Measurements from ENCODE around the gene SFMBT1. TPM values are rescaled to one million over a fixed set of nuclear protein-coding genes. Genes with fewer than 3 reads are reported as not detected.

SFMBT1 gene
- total RNA-seq, 5 donors from 2014 or later (not counting 1 experiment from before 2014, with no cell fraction given): 30.3 to 42.7 (median 37.7) TPM

DNA sequence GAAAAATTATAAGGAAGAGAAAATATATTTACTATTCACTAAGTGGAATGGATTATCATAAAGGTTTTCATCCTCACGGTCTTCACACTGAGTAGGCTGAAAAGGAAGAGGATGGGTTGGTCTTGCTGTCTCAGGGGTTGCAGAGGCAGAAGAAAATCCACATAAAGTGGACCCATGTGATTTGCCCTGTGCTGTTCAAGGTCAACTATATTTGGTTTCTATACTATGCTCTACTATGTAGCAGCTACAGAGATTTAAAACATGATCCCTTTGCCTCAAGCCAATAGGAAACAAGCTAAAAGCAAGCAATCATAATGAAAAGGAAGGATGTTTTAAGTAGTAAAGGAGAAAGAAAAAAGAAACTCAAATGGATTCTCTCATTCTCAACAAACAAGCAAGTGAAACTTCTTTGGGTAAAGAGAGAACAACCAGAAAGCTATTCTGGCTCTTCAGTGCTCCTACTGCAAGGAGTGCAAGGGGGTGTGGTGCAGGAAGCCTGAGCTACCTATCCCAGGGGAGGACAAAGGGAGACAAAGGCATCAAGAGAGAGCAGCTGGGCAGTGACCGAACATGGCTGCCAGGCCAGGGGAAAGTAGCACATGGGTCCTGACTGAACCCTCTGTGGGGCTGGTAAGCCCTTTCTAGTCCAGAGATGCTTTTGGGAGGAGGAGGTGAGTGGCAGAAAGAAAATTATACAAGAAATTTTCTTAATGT, 35.9 kb downstream of the SFMBT1 start:
- Mint-ChIP-seq H3K27me3 (no peaks in the 10 kb centered on the region), H3K27ac (peak overlapping the region; percentile 47 to 50), H3K36me3 (peaks cover 12% of the 10 kb centered on the region), H3K4me1 (peaks cover 39 to 53% (median 50%) of the 10 kb centered on the region in 3 donors), H3K4me3 (no peak overlapping the region), H3K9me3 (no peaks in the 10 kb centered on the region)
- ChIA-PET CTCF (interaction anchor here in 1 of 2 donors (1.1 kb wide), 1 partner anchor 75 kb away, joined by 4 read pairs; no protein-coding TSS in a partner anchor), POLR2A (interaction anchor here in 1 of 2 donors (0.7 to 0.9 kb wide), 2 partner anchors 14 to 27 kb away, joined by 3 to 4 read pairs; no protein-coding TSS in a partner anchor)
- no peaks in the 10 kb centered on the region for H3K9me3 ChIP-seq
- WGBS (ENCODE audit: insufficient coverage): no CpG with 5 or more reads among the region's 2 CpGs
- H3K4me3 ChIP-seq (ENCODE audit: control insufficient read depth in 1 of 2, extremely low read depth in 1 of 2, low read length in 1 of 2): no peak overlapping the region
- no peak overlapping the region for H3K27ac ChIP-seq (ENCODE audit: low read length)
- no peaks in the 10 kb centered on the region for H3K36me3 ChIP-seq (ENCODE audit: control insufficient read depth in 2 of 2, extremely low read depth in 1 of 2, insufficient read depth in 1 of 2, low read length in 1 of 2)
- H3K27me3 ChIP-seq (replicated peaks in 1 of 2; ENCODE audit: control insufficient read depth in 2 of 2, extremely low read depth in 1 of 2, insufficient read depth in 2 of 2, low read length in 1 of 2): no peaks in the 10 kb centered on the region
- no peak for DNase-seq
- H3K4me1 ChIP-seq (ENCODE audit: control insufficient read depth in 1 of 2, extremely low read depth in 1 of 2, insufficient read depth in 2 of 2, low read length in 2 of 2): no peaks in the 10 kb centered on the region
- ATAC-seq (replicated peaks in 1 of 4): no peak

DNA sequence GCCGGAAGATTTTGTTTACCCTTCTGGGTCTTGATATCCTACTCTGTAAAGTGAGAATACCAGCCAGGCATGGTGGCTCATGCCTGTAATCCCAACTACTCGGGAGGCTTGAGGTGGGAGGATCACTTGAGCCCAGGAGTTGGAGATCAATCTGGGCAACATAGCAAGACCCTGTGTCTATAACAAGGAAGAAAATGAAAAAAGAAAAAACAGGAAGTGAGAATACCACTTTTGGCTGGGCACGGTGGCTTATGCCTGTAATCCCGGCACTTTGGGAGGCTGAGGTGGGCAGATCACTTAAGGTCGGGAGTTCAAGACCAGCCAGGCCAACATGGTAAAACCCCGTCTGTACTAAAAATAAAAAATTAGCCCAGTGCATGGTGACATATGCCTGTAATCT, 36.9 kb downstream of the SFMBT1 start:
- 88% methylated on average over 5 of the region's 6 CpGs for WGBS (ENCODE audit: insufficient coverage)
- Histone ChIP-seq H3K9me3 (no peaks in the 10 kb centered on the region), H3K27me3 (replicated peaks in 1 of 2; ENCODE audit: control insufficient read depth in 2 of 2, extremely low read depth in 1 of 2, insufficient read depth in 2 of 2, low read length in 1 of 2) (no peaks in the 10 kb centered on the region), H3K4me1 (ENCODE audit: control insufficient read depth in 1 of 2, extremely low read depth in 1 of 2, insufficient read depth in 2 of 2, low read length in 2 of 2) (no peaks in the 10 kb centered on the region), H3K27ac (ENCODE audit: low read length) (no peak overlapping the region), H3K36me3 (ENCODE audit: control insufficient read depth in 2 of 2, extremely low read depth in 1 of 2, insufficient read depth in 1 of 2, low read length in 1 of 2) (no peaks in the 10 kb centered on the region), H3K4me3 (ENCODE audit: control insufficient read depth in 1 of 2, extremely low read depth in 1 of 2, low read length in 1 of 2) (no peak overlapping the region)
- Mint-ChIP-seq H3K9me3 (no peaks in the 10 kb centered on the region), H3K27me3 (no peaks in the 10 kb centered on the region), H3K4me1 (peaks cover 49 to 56% (median 56%) of the 10 kb centered on the region in 3 donors), H3K27ac (no peak overlapping the region), H3K4me3 (no peak overlapping the region), H3K36me3 (peaks cover 11% of the 10 kb centered on the region)
- ATAC-seq (replicated peaks in 1 of 4) (no peak), DNase-seq (no peak)
- ChIA-PET CTCF (no interaction called here), POLR2A (no interaction called here)

DNA sequence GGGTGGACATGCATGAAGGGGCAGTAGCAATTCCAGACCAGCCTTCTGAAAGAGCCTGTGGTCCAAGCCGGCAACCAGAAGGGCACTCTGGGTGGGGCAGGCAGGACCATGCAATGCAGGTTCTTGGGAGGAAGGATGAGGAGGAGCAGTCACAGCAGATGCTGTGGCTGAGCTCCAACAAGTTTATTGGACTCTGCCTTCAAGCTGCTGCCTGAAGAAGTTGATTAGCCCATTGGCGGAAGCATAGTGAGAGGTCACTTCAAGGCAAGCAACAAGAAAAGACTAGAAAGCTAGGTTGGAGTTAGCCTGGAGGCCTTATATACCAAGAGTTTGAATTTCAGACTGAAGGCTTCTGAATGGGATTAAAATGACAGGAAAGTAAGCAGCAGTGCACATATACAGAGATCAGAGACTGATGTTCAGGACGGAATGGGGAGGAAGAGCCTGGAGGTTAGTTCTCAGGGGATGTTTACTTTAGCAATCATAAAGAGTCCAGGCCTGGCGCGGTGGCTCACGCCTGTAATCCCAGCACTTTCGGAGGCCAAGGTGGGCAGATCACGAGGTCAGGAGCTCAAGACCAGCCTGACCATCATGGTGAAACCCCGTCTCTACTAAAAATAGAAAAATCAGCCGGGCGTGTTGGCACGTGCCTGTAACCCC, 39.9 kb downstream of the SFMBT1 start:
- CTCF ChIA-PET: interaction anchor here in 1 of 2 donors (0.6 kb wide), 1 partner anchor 15 kb away, joined by 5 read pairs; no protein-coding TSS in a partner anchor
- no peaks in the 10 kb centered on the region for H3K27me3 ChIP-seq (replicated peaks in 1 of 2; ENCODE audit: control insufficient read depth in 2 of 2, extremely low read depth in 1 of 2, insufficient read depth in 2 of 2, low read length in 1 of 2)
- Mint-ChIP-seq H3K36me3 (peaks cover 5% of the 10 kb centered on the region), H3K27ac (no peak overlapping the region), H3K9me3 (no peaks in the 10 kb centered on the region), H3K27me3 (no peaks in the 10 kb centered on the region), H3K4me3 (no peak overlapping the region), H3K4me1 (peaks cover 46 to 52% (median 46%) of the 10 kb centered on the region in 3 donors)
- H3K27ac ChIP-seq (ENCODE audit: low read length): no peak overlapping the region
- WGBS (ENCODE audit: insufficient coverage): 94% methylated on average over 9 of the region's 12 CpGs
- no peaks in the 10 kb centered on the region for H3K4me1 ChIP-seq (ENCODE audit: control insufficient read depth in 1 of 2, extremely low read depth in 1 of 2, insufficient read depth in 2 of 2, low read length in 2 of 2)
- H3K4me3 ChIP-seq (ENCODE audit: control insufficient read depth in 1 of 2, extremely low read depth in 1 of 2, low read length in 1 of 2): no peak overlapping the region
- POLR2A ChIA-PET: interaction anchor here (0.6 to 1.9 kb wide), 3 partner anchors 13 to 392 kb away, joined by 3 to 9 read pairs (median 5); no protein-coding TSS in a partner anchor
- DNase-seq: no peak
- ATAC-seq (replicated peaks in 1 of 4): no peak
- H3K36me3 ChIP-seq (ENCODE audit: control insufficient read depth in 2 of 2, extremely low read depth in 1 of 2, insufficient read depth in 1 of 2, low read length in 1 of 2): no peaks in the 10 kb centered on the region
- no peaks in the 10 kb centered on the region for H3K9me3 ChIP-seq

DNA sequence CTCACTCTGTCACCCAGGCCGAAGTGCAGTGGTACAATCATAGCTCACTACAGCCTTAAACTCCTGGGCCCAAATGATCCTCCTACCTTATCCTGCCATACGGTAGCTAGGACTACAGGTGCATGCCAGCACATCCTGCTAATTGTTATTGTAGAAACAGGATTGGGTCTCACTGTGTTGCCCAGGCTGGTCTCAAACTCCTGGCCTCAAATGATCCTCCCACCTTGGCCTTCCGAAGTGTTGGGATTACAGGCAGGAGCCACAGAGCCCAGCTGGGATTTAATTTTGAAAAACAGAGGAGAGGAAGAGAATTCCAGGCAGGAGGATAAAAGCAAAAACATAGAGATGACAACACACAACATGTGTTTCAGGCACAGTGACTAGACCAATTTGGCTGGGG, 40.5 kb downstream of the SFMBT1 start:
- H3K9me3 Mint-ChIP-seq: no peaks in the 10 kb centered on the region
- ChIA-PET POLR2A (interaction anchor here in 1 of 2 donors (0.6 to 1.9 kb wide), 2 partner anchors 13 to 70 kb away, joined by 3 to 9 read pairs; no protein-coding TSS in a partner anchor), CTCF (interaction anchor here in 1 of 2 donors (0.6 kb wide), 1 partner anchor 14 kb away, joined by 5 read pairs; no protein-coding TSS in a partner anchor)
- Histone ChIP-seq H3K27ac (ENCODE audit: low read length) (no peak overlapping the region), H3K36me3 (ENCODE audit: control insufficient read depth in 2 of 2, extremely low read depth in 1 of 2, insufficient read depth in 1 of 2, low read length in 1 of 2) (no peaks in the 10 kb centered on the region), H3K9me3 (no peaks in the 10 kb centered on the region), H3K27me3 (replicated peaks in 1 of 2; ENCODE audit: control insufficient read depth in 2 of 2, extremely low read depth in 1 of 2, insufficient read depth in 2 of 2, low read length in 1 of 2) (no peaks in the 10 kb centered on the region), H3K4me1 (ENCODE audit: control insufficient read depth in 1 of 2, extremely low read depth in 1 of 2, insufficient read depth in 2 of 2, low read length in 2 of 2) (no peaks in the 10 kb centered on the region), H3K4me3 (ENCODE audit: control insufficient read depth in 1 of 2, extremely low read depth in 1 of 2, low read length in 1 of 2) (no peak overlapping the region)
- H3K27me3 Mint-ChIP-seq: no peaks in the 10 kb centered on the region
- H3K4me1 Mint-ChIP-seq: peaks cover 40 to 49% (median 43%) of the 10 kb centered on the region in 3 donors
- H3K36me3 Mint-ChIP-seq: peaks cover 5% of the 10 kb centered on the region
- ATAC-seq (replicated peaks in 1 of 4) (no peak), DNase-seq (no peak)
- H3K27ac Mint-ChIP-seq: no peak overlapping the region
- no peak overlapping the region for H3K4me3 Mint-ChIP-seq
- WGBS (ENCODE audit: insufficient coverage): no CpG with 5 or more reads among the region's 3 CpGs

DNA sequence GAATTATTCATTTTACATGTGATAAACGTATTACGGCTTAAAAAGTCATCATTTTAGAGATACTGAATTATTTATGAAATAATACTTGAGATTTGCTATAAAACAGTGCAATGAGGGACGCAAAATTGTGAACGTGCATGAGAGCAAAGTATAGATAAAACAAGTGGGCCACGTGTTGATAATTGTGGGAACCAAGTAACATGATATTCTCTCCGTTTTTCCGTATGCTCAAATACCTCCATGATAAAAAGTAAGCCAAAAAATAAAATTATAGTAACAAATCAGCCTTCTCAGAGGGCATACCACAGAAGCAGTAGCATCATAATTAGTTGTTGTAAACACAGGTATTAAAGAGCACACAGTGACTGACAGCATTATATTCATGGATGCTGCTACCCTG, 42.6 kb downstream of the SFMBT1 start:
- Mint-ChIP-seq H3K27ac (peak overlapping the region in 1 of 2 donors; percentile 34), H3K36me3 (peaks cover 13% of the 10 kb centered on the region), H3K4me1 (peaks cover 34 to 38% (median 35%) of the 10 kb centered on the region in 3 donors), H3K4me3 (no peak overlapping the region), H3K9me3 (no peaks in the 10 kb centered on the region), H3K27me3 (no peaks in the 10 kb centered on the region)
- ChIA-PET POLR2A (no interaction called here), CTCF (no interaction called here)
- Histone ChIP-seq H3K36me3 (ENCODE audit: control insufficient read depth in 2 of 2, extremely low read depth in 1 of 2, insufficient read depth in 1 of 2, low read length in 1 of 2) (peaks cover 2 to 6% of the 10 kb centered on the region in 2 donors), H3K9me3 (no peaks in the 10 kb centered on the region), H3K27me3 (replicated peaks in 1 of 2; ENCODE audit: control insufficient read depth in 2 of 2, extremely low read depth in 1 of 2, insufficient read depth in 2 of 2, low read length in 1 of 2) (no peaks in the 10 kb centered on the region), H3K4me3 (ENCODE audit: control insufficient read depth in 1 of 2, extremely low read depth in 1 of 2, low read length in 1 of 2) (no peak overlapping the region), H3K4me1 (ENCODE audit: control insufficient read depth in 1 of 2, extremely low read depth in 1 of 2, insufficient read depth in 2 of 2, low read length in 2 of 2) (no peaks in the 10 kb centered on the region), H3K27ac (ENCODE audit: low read length) (no peak overlapping the region)
- no CpG with 5 or more reads among the region's 7 CpGs for WGBS (ENCODE audit: insufficient coverage)
- ATAC-seq (replicated peaks in 1 of 4): no peak
- DNase-seq: no peak

DNA sequence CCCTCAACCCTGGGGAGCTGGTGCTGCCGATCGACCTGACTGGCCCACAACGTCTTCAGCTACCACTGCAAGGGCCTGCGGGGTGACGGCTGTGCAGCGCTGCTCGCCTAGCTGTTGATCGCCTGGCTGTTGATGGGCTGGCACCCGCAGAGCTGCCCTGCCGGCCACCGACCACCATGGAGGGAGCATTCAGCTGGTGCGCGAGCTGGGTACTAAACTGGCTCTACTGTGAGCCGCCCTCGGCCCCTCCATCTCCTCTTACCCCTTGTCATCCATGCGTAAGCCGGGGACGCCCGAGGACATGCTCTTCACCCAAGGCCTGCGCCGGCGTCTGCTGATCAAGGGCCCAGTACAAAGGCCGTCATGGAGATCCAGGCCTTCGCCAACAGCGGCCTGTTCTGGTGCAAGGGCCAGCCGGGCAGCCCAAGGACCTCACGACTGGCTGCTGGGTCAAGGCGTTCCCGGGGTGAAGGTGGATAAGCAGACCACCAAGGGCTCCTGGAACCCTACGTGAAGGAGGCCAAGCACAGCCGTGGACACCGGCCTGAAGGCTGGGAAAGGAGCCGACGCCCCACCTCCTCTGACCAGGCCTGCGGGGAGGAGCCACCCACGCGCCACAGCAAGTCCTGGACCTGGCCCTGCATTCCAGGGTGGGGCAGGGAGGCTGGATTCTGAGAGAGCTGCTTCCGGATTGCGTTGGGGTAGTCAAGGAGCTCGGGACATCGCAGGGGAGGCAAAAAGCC, 46.9 kb downstream of the SFMBT1 start:
- DNase-seq (no peak), ATAC-seq (replicated peaks in 1 of 4) (peak in 1 of 4 experiments; percentile 36)
- no peaks in the 10 kb centered on the region for H3K4me1 ChIP-seq (ENCODE audit: control insufficient read depth in 1 of 2, extremely low read depth in 1 of 2, insufficient read depth in 2 of 2, low read length in 2 of 2)
- no peak overlapping the region for H3K4me3 Mint-ChIP-seq
- H3K4me3 ChIP-seq (ENCODE audit: control insufficient read depth in 1 of 2, extremely low read depth in 1 of 2, low read length in 1 of 2): no peak overlapping the region
- H3K9me3 ChIP-seq: no peaks in the 10 kb centered on the region
- H3K4me1 Mint-ChIP-seq: peaks cover 10 to 25% (median 19%) of the 10 kb centered on the region in 3 donors
- peaks cover 29% of the 10 kb centered on the region for H3K36me3 Mint-ChIP-seq
- H3K27ac ChIP-seq (ENCODE audit: low read length): no peak overlapping the region
- WGBS (ENCODE audit: insufficient coverage): 98% methylated on average over 16 of the region's 41 CpGs
- POLR2A ChIA-PET: no interaction called here
- no peak overlapping the region for H3K27ac Mint-ChIP-seq
- peaks cover 3 to 6% of the 10 kb centered on the region in 2 donors for H3K36me3 ChIP-seq (ENCODE audit: control insufficient read depth in 2 of 2, extremely low read depth in 1 of 2, insufficient read depth in 1 of 2, low read length in 1 of 2)
- CTCF ChIA-PET: no interaction called here
- H3K27me3 ChIP-seq (replicated peaks in 1 of 2; ENCODE audit: control insufficient read depth in 2 of 2, extremely low read depth in 1 of 2, insufficient read depth in 2 of 2, low read length in 1 of 2): no peaks in the 10 kb centered on the region
- H3K27me3 Mint-ChIP-seq: no peaks in the 10 kb centered on the region
- no peaks in the 10 kb centered on the region for H3K9me3 Mint-ChIP-seq

Measured in T-cell (primary cell).